Measurements from ENCODE around the gene UROC1.
A peak's percentile ranks its signal among the peaks of the same experiment; 100 is the strongest.

UROC1 gene

DNA sequence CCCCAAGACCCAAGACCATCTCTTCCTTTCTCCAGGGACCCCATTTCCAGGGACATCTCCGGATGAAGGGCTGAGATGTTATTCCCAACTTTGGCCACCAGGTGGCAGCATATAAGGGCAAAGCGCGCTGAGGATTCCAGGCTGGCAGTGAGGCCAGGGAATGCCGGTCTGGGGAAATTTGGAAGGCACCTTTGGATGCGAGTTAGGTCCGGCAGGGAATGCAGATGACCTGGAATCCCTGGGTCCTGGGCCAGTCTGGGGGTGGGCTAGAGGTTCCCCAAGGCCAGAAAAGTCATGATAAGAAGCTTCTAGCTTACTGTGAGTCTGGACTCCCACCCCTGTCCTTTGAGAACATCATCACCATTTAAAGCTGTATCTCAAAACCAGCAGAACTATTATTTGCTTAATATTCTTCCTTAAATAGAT lies 4.8 kb upstream of the UROC1 start:
- Histone ChIP-seq H3K27me3 (ENCODE audit: insufficient read depth, poor library complexity, severe bottlenecking) (no peaks in the 10 kb centered on the region), H3K27ac (replicated peaks) (no peak overlapping the region), H3K4me3 (replicated peaks; ENCODE audit: insufficient read depth, low read length) (no peak overlapping the region)
- TF ChIP-seq POLR2AphosphoS5 (IDR thresholded peaks at IDR 0.05; ENCODE audit: low read depth): no peak
- TF ChIP-seq, protein P1, sequence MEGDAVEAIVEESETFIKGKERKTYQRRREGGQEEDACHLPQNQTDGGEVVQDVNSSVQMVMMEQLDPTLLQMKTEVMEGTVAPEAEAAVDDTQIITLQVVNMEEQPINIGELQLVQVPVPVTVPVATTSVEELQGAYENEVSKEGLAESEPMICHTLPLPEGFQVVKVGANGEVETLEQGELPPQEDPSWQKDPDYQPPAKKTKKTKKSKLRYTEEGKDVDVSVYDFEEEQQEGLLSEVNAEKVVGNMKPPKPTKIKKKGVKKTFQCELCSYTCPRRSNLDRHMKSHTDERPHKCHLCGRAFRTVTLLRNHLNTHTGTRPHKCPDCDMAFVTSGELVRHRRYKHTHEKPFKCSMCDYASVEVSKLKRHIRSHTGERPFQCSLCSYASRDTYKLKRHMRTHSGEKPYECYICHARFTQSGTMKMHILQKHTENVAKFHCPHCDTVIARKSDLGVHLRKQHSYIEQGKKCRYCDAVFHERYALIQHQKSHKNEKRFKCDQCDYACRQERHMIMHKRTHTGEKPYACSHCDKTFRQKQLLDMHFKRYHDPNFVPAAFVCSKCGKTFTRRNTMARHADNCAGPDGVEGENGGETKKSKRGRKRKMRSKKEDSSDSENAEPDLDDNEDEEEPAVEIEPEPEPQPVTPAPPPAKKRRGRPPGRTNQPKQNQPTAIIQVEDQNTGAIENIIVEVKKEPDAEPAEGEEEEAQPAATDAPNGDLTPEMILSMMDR (IDR thresholded peaks at IDR 0.05; ENCODE audit: insufficient read depth, low read length): peak; percentile 73
- DNase-seq (ENCODE audit: low read depth in 1 of 2, low spot score in 1 of 2): peak in 1 of 2 experiments; percentile 37

DNA sequence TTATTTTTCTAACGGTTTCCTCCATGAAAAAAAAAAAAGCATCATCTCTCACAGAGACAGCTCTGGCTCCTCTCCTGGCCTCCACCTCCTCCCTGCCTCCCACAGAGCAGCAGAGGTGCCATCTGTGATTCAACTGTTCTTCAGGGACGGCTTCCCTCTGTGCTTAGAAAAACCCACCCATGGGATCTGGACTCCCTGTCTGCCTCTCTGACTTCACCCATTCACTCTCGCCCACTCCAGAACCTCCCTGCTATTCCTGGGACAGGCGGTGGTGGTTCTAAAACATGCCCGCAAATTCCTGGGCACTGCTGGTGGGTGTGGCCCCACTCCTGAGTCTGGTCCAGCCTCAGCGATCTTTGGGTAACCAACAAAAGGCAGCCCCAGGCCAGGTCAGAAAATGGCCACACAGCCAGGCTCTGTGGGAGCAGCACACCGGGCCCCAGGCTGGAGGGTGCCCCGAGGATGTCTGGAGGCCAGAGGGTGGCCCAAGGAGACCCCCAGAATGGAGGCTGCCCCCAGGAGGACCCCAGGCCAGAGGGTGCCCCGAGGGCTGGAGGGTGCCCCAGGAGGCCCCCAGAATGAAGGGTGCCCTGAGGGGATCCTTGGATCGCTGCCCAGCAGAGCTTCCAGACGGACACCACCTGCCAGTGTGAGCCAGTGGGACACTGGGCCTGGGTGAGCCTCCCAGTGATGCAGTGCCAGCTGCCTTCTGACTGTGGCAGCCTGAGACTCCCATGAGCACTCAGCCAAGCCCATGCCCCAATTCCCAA lies 3.7 kb upstream of the UROC1 start:
- DNase-seq (ENCODE audit: low read depth in 1 of 2, low spot score in 1 of 2): no peak
- no peak overlapping the region for H3K27ac ChIP-seq (replicated peaks)
- H3K4me3 ChIP-seq (replicated peaks; ENCODE audit: insufficient read depth, low read length): no peak overlapping the region
- TF ChIP-seq SPI1 (IDR thresholded peaks at IDR 0.05; ENCODE audit: borderline replicate concordance, low read depth): no peak
- H3K27me3 ChIP-seq (ENCODE audit: insufficient read depth, poor library complexity, severe bottlenecking): no peaks in the 10 kb centered on the region

GRCh38 chr3:126519506-126520455 lies 2.2 kb upstream of the UROC1 start:
- Histone ChIP-seq H3K27ac (replicated peaks) (no peak overlapping the region), H3K4me3 (replicated peaks; ENCODE audit: insufficient read depth, low read length) (no peak overlapping the region), H3K27me3 (ENCODE audit: insufficient read depth, poor library complexity, severe bottlenecking) (no peaks in the 10 kb centered on the region)
- DNase-seq (ENCODE audit: low read depth in 1 of 2, low spot score in 1 of 2): no peak
- TF ChIP-seq, protein P1 (IDR thresholded peaks at IDR 0.05; ENCODE audit: insufficient read depth, low read length): no peak
- TF ChIP-seq SPI1 (IDR thresholded peaks at IDR 0.05; ENCODE audit: borderline replicate concordance, low read depth): no peak
- TF ChIP-seq REST (IDR thresholded peaks at IDR 0.05; ENCODE audit: insufficient replicate concordance, low read depth): no peak
- no peak for TF ChIP-seq GABPA (IDR thresholded peaks at IDR 0.05; ENCODE audit: low read depth)
- no peak for TF ChIP-seq POLR2AphosphoS5 (IDR thresholded peaks at IDR 0.05; ENCODE audit: low read depth)

DNA sequence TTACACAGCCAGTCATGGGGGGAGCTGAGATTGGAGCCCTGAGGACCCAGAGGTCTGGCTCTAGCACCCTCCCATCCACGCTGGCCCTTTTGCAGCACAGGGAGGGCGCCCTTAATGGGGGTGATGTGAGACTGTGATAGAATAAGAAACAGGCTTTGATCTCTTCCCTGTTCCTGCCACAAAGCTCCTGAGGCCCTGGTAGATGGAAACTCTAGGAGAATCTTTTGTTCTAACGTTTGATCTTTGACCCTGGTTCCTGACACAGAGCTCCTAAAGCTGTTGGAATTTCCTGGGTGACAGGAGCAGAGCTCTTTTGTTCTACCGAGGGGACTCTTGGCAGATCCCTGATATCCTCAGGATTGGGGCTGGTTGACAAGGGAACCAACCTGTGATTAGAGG lies 1.2 kb upstream of the UROC1 start:
- TF ChIP-seq, protein P1 (IDR thresholded peaks at IDR 0.05; ENCODE audit: insufficient read depth, low read length): no peak
- TF ChIP-seq SPI1 (IDR thresholded peaks at IDR 0.05; ENCODE audit: borderline replicate concordance, low read depth) (no peak), GABPA (IDR thresholded peaks at IDR 0.05; ENCODE audit: low read depth) (no peak)
- no peaks in the 10 kb centered on the region for H3K27me3 ChIP-seq (ENCODE audit: insufficient read depth, poor library complexity, severe bottlenecking)
- DNase-seq (ENCODE audit: low read depth in 1 of 2, low spot score in 1 of 2): no peak
- H3K27ac ChIP-seq (replicated peaks): no peak overlapping the region
- no peak overlapping the region for H3K4me3 ChIP-seq (replicated peaks; ENCODE audit: insufficient read depth, low read length)

Data from HL-60 (cell line).